ENCODE measurements around the gene MTHFD2L. TPM values are rescaled to one million over a fixed set of nuclear protein-coding genes. Genes with fewer than 3 reads are reported as not detected.
A peak's percentile ranks its signal among the peaks of the same experiment; 100 is the strongest.

MTHFD2L gene
- total RNA-seq, 1 donor from 2014 or later = 11.0 TPM

DNA sequence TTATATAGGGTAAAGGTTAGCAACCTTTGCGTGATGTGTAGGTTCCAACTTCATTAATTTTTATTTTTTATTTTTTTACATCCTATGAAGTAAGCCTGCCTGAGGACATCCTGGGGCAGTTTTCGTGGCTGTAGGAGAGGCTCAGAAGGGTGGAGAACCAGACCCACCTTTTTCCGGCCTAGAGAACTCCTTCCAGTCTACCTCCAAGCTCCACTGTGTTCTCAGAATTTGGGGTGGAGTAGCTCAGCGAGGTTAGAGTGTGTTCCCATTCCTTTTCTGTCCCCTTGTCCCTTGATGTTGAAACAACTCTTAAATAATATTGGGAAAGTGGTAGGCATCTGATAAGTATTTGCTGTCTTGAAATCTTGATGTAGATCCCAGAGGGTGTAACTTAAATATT is 32.4 kb downstream of the MTHFD2L start:
- intact Hi-C loops (cut with DNase I) = loop anchor here (5.0 kb wide), 1 partner anchor 122 kb away; no protein-coding TSS in a partner anchor
- peaks cover 3% of the 10 kb centered on the region for H3K4me1 ChIP-seq
- H3K4me3 ChIP-seq = no peak overlapping the region
- no peaks in the 10 kb centered on the region for H3K27me3 ChIP-seq (ENCODE audit: low read depth)
- TF ChIP-seq, protein P1, sequence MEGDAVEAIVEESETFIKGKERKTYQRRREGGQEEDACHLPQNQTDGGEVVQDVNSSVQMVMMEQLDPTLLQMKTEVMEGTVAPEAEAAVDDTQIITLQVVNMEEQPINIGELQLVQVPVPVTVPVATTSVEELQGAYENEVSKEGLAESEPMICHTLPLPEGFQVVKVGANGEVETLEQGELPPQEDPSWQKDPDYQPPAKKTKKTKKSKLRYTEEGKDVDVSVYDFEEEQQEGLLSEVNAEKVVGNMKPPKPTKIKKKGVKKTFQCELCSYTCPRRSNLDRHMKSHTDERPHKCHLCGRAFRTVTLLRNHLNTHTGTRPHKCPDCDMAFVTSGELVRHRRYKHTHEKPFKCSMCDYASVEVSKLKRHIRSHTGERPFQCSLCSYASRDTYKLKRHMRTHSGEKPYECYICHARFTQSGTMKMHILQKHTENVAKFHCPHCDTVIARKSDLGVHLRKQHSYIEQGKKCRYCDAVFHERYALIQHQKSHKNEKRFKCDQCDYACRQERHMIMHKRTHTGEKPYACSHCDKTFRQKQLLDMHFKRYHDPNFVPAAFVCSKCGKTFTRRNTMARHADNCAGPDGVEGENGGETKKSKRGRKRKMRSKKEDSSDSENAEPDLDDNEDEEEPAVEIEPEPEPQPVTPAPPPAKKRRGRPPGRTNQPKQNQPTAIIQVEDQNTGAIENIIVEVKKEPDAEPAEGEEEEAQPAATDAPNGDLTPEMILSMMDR (IDR thresholded peaks at IDR 0.05) = no peak
- DNase-seq = no peak
- no peaks in the 10 kb centered on the region for H3K36me3 ChIP-seq
- H3K9me3 ChIP-seq = no peaks in the 10 kb centered on the region
- peak; percentile 92 for ATAC-seq
- H3K27ac ChIP-seq = no peak overlapping the region

DNA sequence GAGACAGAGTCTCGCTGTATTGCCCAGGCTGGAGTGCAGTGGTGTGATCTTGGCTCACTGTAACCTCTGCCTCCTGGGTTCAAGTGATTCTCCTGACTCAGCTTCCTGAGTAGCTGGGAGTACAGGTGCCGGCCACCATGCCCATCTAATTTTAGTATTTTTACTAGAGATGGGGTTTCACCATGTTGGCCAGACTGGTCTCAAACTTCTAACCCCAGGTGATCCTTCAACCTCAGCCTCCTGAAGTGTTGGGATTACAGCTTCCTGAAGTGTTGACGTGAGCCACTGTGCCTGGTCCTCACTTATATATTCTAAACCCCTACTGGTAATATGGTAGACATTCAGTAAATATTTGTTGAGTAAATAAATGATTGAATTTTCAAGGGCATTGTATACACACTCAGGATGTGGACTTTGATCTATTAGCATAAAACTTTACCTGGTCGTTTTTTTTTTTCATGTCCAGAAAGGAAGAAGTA is 33.0 kb downstream of the MTHFD2L start:
- ATAC-seq = peak; percentile 72

DNA sequence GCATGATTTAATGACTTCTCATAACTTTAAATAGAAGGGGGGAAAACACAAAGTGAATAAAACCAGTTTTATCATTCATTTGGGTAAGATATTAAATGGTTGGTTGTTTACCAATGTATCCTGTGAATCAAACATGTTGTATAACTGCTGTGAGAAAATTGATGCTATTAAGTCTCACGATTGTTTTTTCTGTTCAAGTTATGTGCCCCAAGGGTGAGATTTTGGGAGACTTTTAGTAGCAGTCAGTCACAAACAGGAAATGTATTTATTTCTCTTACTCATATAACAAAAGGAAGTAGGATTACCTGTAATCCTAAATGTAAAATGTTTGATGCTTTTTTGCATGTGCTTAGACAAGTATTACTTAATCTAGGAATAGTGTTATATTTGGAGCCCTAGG is 39.2 kb downstream of the MTHFD2L start:
- H3K9me3 ChIP-seq = no peaks in the 10 kb centered on the region

More for the DNA sequence above, 33.0 kb downstream of the MTHFD2L start:
- no peak overlapping the region for H3K27ac ChIP-seq
- H3K4me3 ChIP-seq = no peak overlapping the region
- no peaks in the 10 kb centered on the region for H3K9me3 ChIP-seq
- no peaks in the 10 kb centered on the region for H3K36me3 ChIP-seq
- intact Hi-C loops (cut with DNase I) = loop anchor here (5.0 kb wide), 1 partner anchor 121 kb away; no protein-coding TSS in a partner anchor
- DNase-seq = no peak
- TF ChIP-seq, protein P1 (IDR thresholded peaks at IDR 0.05) = no peak
- H3K27me3 ChIP-seq (ENCODE audit: low read depth) = no peaks in the 10 kb centered on the region
- peaks cover 3% of the 10 kb centered on the region for H3K4me1 ChIP-seq

DNA sequence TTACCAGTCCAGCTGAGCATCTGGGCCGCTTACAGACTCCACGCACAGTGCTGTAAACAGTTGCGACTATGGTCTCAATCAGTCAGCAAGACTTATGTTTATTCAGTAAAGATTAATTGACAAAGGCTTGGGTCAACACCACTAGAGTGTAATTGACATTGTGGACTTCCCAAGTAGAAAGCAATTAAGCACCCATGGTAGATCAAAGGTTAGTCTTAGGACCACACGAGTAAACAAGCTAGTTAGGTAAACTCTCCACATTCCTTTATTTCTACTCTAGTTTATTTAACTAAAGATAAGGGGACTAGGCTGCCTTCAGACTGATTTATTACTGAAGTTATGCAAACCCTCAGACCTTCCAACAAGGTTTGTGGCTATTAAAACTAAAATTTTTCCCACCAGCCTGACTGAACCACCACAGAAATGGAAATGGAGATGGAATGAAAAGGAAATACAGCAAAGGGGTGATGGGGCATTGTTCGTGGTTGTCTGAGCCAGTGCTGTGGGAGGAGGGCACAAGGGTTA is 44.2 kb downstream of the MTHFD2L start:
- no peaks in the 10 kb centered on the region for H3K27me3 ChIP-seq (ENCODE audit: low read depth)
- H3K4me1 ChIP-seq = peaks cover 4% of the 10 kb centered on the region
- no peak overlapping the region for H3K27ac ChIP-seq
- DNase-seq (no peak), ATAC-seq (peak; percentile 64 to 84)
- intact Hi-C loops (cut with DNase I) = no loop called here
- TF ChIP-seq, protein P1 (IDR thresholded peaks at IDR 0.05) = no peak
- no peaks in the 10 kb centered on the region for H3K9me3 ChIP-seq
- no peak overlapping the region for H3K4me3 ChIP-seq
- no peaks in the 10 kb centered on the region for H3K36me3 ChIP-seq

More for the DNA sequence above, 39.2 kb downstream of the MTHFD2L start:
- Histone ChIP-seq H3K4me3 (no peak overlapping the region), H3K27ac (no peak overlapping the region), H3K36me3 (no peaks in the 10 kb centered on the region), H3K4me1 (peaks cover 4% of the 10 kb centered on the region), H3K27me3 (ENCODE audit: low read depth) (no peaks in the 10 kb centered on the region)
- intact Hi-C loops (cut with DNase I) = no loop called here
- no peak for ATAC-seq
- no peak for DNase-seq
- TF ChIP-seq, protein P1 (IDR thresholded peaks at IDR 0.05) = no peak

DNA sequence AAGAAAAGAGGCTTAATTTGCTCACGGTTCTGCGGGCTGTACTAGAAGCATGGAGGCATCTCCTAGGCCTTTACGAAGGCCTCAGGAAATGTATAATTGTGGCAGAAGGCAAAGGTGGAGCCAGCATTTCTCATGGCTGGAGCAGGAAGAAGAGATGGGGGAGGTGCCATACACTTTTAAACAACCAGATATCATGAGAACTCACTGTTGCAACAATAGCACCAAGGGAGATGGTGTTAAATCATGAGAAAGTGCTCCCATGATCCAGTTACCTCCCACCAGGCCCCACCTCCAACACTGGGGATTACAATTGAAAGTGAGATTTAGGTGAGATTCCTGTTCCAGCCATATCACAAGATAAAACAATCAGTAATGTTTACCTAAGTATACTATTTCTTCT is 45.5 kb downstream of the MTHFD2L start:
- peaks cover 4% of the 10 kb centered on the region for H3K4me1 ChIP-seq
- H3K36me3 ChIP-seq = no peaks in the 10 kb centered on the region
- TF ChIP-seq, protein P1 (IDR thresholded peaks at IDR 0.05) = no peak
- no peaks in the 10 kb centered on the region for H3K27me3 ChIP-seq (ENCODE audit: low read depth)
- no peak for DNase-seq
- H3K4me3 ChIP-seq = no peak overlapping the region
- H3K9me3 ChIP-seq = no peaks in the 10 kb centered on the region
- no peak overlapping the region for H3K27ac ChIP-seq
- no peak for ATAC-seq
- intact Hi-C loops (cut with DNase I) = no loop called here

Data from lower lobe of right lung (tissue), 2 donors.